ENCODE results near the gene GNPTAB. TPM values are rescaled to one million over a fixed set of nuclear protein-coding genes. Genes with fewer than 3 reads are reported as not detected.

The GNPTAB gene
- total RNA-seq, 1 experiment from 2014 or later, result 25.4 TPM

- TF ChIP-seq, protein P1, sequence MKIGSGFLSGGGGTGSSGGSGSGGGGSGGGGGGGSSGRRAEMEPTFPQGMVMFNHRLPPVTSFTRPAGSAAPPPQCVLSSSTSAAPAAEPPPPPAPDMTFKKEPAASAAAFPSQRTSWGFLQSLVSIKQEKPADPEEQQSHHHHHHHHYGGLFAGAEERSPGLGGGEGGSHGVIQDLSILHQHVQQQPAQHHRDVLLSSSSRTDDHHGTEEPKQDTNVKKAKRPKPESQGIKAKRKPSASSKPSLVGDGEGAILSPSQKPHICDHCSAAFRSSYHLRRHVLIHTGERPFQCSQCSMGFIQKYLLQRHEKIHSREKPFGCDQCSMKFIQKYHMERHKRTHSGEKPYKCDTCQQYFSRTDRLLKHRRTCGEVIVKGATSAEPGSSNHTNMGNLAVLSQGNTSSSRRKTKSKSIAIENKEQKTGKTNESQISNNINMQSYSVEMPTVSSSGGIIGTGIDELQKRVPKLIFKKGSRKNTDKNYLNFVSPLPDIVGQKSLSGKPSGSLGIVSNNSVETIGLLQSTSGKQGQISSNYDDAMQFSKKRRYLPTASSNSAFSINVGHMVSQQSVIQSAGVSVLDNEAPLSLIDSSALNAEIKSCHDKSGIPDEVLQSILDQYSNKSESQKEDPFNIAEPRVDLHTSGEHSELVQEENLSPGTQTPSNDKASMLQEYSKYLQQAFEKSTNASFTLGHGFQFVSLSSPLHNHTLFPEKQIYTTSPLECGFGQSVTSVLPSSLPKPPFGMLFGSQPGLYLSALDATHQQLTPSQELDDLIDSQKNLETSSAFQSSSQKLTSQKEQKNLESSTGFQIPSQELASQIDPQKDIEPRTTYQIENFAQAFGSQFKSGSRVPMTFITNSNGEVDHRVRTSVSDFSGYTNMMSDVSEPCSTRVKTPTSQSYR (CRISPR knock-in tag; IDR thresholded peaks at IDR 0.05), result no peak
Measured at GRCh38 chr12:101792046-101792931, 38.5 kb downstream of the GNPTAB start (continued).

DNA sequence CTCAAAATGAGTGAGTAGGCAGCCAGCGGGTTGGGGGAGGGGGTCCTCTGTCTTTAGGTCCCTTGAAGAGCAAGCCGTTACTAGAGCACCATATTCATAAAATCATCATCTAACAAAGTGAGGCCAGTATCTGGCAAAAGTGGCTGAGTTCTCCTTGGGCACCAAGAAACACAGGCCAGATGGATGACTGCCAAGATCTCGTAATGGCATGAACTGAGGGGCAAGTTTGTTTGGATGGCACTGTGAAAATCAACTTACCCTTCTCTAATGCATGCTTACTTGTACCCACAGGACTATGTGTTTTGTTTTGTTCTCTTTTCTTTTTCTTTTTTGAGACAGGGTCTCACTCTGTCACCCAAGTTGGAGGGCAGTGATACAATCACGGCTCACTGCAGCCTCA is 41.6 kb downstream of the GNPTAB start:
- no peak overlapping the region for H3K4me3 Mint-ChIP-seq
- peaks cover 3% of the 10 kb centered on the region; the same call in 1 of the 2 replicates for H3K36me3 Mint-ChIP-seq
- H3K4me1 Mint-ChIP-seq, result no peaks in the 10 kb centered on the region
- TF ChIP-seq, protein P2, sequence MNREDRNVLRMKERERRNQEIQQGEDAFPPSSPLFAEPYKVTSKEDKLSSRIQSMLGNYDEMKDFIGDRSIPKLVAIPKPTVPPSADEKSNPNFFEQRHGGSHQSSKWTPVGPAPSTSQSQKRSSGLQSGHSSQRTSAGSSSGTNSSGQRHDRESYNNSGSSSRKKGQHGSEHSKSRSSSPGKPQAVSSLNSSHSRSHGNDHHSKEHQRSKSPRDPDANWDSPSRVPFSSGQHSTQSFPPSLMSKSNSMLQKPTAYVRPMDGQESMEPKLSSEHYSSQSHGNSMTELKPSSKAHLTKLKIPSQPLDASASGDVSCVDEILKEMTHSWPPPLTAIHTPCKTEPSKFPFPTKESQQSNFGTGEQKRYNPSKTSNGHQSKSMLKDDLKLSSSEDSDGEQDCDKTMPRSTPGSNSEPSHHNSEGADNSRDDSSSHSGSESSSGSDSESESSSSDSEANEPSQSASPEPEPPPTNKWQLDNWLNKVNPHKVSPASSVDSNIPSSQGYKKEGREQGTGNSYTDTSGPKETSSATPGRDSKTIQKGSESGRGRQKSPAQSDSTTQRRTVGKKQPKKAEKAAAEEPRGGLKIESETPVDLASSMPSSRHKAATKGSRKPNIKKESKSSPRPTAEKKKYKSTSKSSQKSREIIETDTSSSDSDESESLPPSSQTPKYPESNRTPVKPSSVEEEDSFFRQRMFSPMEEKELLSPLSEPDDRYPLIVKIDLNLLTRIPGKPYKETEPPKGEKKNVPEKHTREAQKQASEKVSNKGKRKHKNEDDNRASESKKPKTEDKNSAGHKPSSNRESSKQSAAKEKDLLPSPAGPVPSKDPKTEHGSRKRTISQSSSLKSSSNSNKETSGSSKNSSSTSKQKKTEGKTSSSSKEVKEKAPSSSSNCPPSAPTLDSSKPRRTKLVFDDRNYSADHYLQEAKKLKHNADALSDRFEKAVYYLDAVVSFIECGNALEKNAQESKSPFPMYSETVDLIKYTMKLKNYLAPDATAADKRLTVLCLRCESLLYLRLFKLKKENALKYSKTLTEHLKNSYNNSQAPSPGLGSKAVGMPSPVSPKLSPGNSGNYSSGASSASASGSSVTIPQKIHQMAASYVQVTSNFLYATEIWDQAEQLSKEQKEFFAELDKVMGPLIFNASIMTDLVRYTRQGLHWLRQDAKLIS (CRISPR knock-in tag; IDR thresholded peaks at IDR 0.05; ENCODE audit: borderline replicate concordance), result no peak
- TF ChIP-seq MAX (CRISPR knock-in tag; IDR thresholded peaks at IDR 0.05) (no peak), SOX15 (CRISPR knock-in tag; IDR thresholded peaks at IDR 0.05) (no peak), FOXP1 (CRISPR knock-in tag; IDR thresholded peaks at IDR 0.05; ENCODE audit: borderline replicate concordance) (no peak), NR3C1 (CRISPR knock-in tag; conservative IDR thresholded peaks at IDR 0.05; ENCODE audit: low read depth) (no peak), JAZF1 (CRISPR knock-in tag; IDR thresholded peaks at IDR 0.05) (no peak), MYBL2 (CRISPR knock-in tag; IDR thresholded peaks at IDR 0.05) (no peak), ESRRA (CRISPR knock-in tag; IDR thresholded peaks at IDR 0.05; ENCODE audit: borderline replicate concordance) (no peak), ZNF121 (CRISPR knock-in tag; IDR thresholded peaks at IDR 0.05) (no peak), CBFB (CRISPR knock-in tag; IDR thresholded peaks at IDR 0.05; ENCODE audit: low read depth) (no peak), ZNF138 (CRISPR knock-in tag; conservative IDR thresholded peaks at IDR 0.05) (no peak)
- TF ChIP-seq, protein P3, sequence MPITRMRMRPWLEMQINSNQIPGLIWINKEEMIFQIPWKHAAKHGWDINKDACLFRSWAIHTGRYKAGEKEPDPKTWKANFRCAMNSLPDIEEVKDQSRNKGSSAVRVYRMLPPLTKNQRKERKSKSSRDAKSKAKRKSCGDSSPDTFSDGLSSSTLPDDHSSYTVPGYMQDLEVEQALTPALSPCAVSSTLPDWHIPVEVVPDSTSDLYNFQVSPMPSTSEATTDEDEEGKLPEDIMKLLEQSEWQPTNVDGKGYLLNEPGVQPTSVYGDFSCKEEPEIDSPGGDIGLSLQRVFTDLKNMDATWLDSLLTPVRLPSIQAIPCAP (CRISPR knock-in tag; IDR thresholded peaks at IDR 0.05), result no peak
- TF ChIP-seq, protein P4, sequence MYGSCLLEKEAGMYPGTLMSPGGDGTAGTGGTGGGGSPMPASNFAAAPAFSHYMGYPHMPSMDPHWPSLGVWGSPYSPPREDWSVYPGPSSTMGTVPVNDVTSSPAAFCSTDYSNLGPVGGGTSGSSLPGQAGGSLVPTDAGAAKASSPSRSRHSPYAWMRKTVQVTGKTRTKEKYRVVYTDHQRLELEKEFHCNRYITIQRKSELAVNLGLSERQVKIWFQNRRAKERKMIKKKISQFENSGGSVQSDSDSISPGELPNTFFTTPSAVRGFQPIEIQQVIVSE (CRISPR knock-in tag; IDR thresholded peaks at IDR 0.05; ENCODE audit: borderline replicate concordance), result no peak
- TF ChIP-seq, protein P5, sequence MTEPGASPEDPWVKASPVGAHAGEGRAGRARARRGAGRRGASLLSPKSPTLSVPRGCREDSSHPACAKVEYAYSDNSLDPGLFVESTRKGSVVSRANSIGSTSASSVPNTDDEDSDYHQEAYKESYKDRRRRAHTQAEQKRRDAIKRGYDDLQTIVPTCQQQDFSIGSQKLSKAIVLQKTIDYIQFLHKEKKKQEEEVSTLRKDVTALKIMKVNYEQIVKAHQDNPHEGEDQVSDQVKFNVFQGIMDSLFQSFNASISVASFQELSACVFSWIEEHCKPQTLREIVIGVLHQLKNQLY (CRISPR knock-in tag; IDR thresholded peaks at IDR 0.05), result no peak
- ChIA-PET CTCF (interaction anchor here (1.6 kb wide), 1 partner anchor 50 kb away, joined by 6 read pairs; no protein-coding TSS in a partner anchor), POLR2A (no interaction called here)
- H3K27ac Mint-ChIP-seq, result no peak overlapping the region
- DNase-seq (ENCODE audit: low spot score) (no peak), ATAC-seq (no peak)
- H3K9me3 Mint-ChIP-seq, result no peaks in the 10 kb centered on the region
- H3K27me3 Mint-ChIP-seq (ENCODE audit: low read depth), result no peaks in the 10 kb centered on the region

All from WTC11 (cell line).